Fibroblast of lung (primary cell): ENCODE measurements around the gene AIFM3. TPM values are rescaled to one million over a fixed set of nuclear protein-coding genes. Genes with fewer than 3 reads are reported as not detected.

Source experiments
- DNase-seq, 2 donors: peaks; one replicate each; pipeline versions ENCODE4 v3.0.0 to v3.0.0-alpha.2; 2010; ENCODE audit warnings: low read depth in 2 of 2
- H2AFZ ChIP-seq: 2 replicates; pipeline ENCODE4 v1.5.1; 2012; ENCODE audit warnings: low read length, control low read depth, inconsistent platforms
- H3K27ac ChIP-seq: 2 replicates; pipeline ENCODE4 v1.5.1; 2011; ENCODE audit warnings: low read length, control low read depth; ENCODE audit not compliant: insufficient read depth
- H3K27me3 ChIP-seq: 2 replicates; pipeline ENCODE4 v1.5.1; 2011; ENCODE audit warnings: mild to moderate bottlenecking, low read length; ENCODE audit not compliant: control insufficient read depth, insufficient read depth
- H3K36me3 ChIP-seq: 2 replicates; pipeline ENCODE4 v1.5.1; 2011; ENCODE audit warnings: low read length; ENCODE audit not compliant: control insufficient read depth, insufficient read depth
- H3K4me1 ChIP-seq: 2 replicates; pipeline ENCODE4 v1.5.1; 2011; ENCODE audit warnings: low read length; ENCODE audit not compliant: control insufficient read depth, insufficient read depth; ENCODE audit errors: extremely low read depth
- H3K4me2 ChIP-seq: 2 replicates; pipeline ENCODE4 v1.5.1; 2011; ENCODE audit warnings: low read length, control low read depth; ENCODE audit not compliant: insufficient read depth; ENCODE audit errors: extremely low read depth
- H3K4me3 ChIP-seq, 4 experiments: fragments of 200-600 bp in 1 of 4; sonication (generic) in 1 of 4; replicated peaks in 1 of 4; 2 replicates each; pipeline ENCODE4 v1.5.1; 2011 to 2016; ENCODE audit warnings: low read length in 4 of 4, low read depth in 3 of 4, mild to moderate bottlenecking in 3 of 4, control low read depth in 2 of 4, inconsistent platforms in 1 of 4, mixed read lengths in 1 of 4; ENCODE audit not compliant: insufficient read depth in 1 of 4; ENCODE audit errors: control extremely low read depth in 1 of 4
- H3K79me2 ChIP-seq: 2 replicates; pipeline ENCODE4 v1.5.1; 2012; ENCODE audit warnings: mild to moderate bottlenecking, low read length, inconsistent platforms; ENCODE audit not compliant: control insufficient read depth, insufficient read depth
- H3K9ac ChIP-seq: 2 replicates; pipeline ENCODE4 v1.5.1; 2011; ENCODE audit warnings: mild to moderate bottlenecking, low read length, control low read depth; ENCODE audit not compliant: insufficient read depth
- H3K9me3 ChIP-seq: 2 replicates; pipeline ENCODE4 v1.5.1; 2012; ENCODE audit warnings: low read depth, low read length; ENCODE audit not compliant: control insufficient read depth, insufficient read depth
- H4K20me1 ChIP-seq: 2 replicates; pipeline ENCODE4 v1.5.1; 2011; ENCODE audit warnings: low read length; ENCODE audit not compliant: control insufficient read depth, insufficient read depth; ENCODE audit errors: extremely low read depth
- EZH2 ChIP-seq: IDR thresholded peaks from 2 replicates; pipeline ENCODE4 v1.5.1; 2012; ENCODE audit warnings: low read length, control low read depth, mild to moderate bottlenecking; ENCODE audit errors: missing control alignments
- polyA plus RNA-seq, 2 donors: library from polyadenylated mRNA; depleted of rRNA in 1 of 2; stranded (reverse) in 1 of 2; unstranded in 1 of 2; fragments of >200 nt; gene quantifications; 2 replicates each; pipeline ENCODE4 v1.2.1, GENCODE V29; 2011 to 2012; ENCODE audit warnings: missing spikeins in 1 of 2
- total RNA-seq: library from RNA; depleted of rRNA; stranded (reverse); fragments of >200 nt; gene quantifications from 2 replicates; pipeline ENCODE4 v1.2.1, GENCODE V29; 2014
- TF ChIP-seq, protein P1 (sequence below), 2 donors: IDR thresholded peaks in 1 of 2; conservative IDR thresholded peaks in 1 of 2; 1 replicate in 1 of 2; 2 replicates in 1 of 2; pipeline ENCODE4 v1.5.1; 2011 to 2012; ENCODE audit warnings: low read length in 2 of 2, control low read depth in 1 of 2, inconsistent platforms in 1 of 2, low read depth in 1 of 2, mild to moderate bottlenecking in 1 of 2

Gene AIFM3
- total and polyA plus RNA-seq, 2 donors (not counting 1 experiment from before 2014, with no cell fraction given): 0.15 to 2.0 TPM

DNA sequence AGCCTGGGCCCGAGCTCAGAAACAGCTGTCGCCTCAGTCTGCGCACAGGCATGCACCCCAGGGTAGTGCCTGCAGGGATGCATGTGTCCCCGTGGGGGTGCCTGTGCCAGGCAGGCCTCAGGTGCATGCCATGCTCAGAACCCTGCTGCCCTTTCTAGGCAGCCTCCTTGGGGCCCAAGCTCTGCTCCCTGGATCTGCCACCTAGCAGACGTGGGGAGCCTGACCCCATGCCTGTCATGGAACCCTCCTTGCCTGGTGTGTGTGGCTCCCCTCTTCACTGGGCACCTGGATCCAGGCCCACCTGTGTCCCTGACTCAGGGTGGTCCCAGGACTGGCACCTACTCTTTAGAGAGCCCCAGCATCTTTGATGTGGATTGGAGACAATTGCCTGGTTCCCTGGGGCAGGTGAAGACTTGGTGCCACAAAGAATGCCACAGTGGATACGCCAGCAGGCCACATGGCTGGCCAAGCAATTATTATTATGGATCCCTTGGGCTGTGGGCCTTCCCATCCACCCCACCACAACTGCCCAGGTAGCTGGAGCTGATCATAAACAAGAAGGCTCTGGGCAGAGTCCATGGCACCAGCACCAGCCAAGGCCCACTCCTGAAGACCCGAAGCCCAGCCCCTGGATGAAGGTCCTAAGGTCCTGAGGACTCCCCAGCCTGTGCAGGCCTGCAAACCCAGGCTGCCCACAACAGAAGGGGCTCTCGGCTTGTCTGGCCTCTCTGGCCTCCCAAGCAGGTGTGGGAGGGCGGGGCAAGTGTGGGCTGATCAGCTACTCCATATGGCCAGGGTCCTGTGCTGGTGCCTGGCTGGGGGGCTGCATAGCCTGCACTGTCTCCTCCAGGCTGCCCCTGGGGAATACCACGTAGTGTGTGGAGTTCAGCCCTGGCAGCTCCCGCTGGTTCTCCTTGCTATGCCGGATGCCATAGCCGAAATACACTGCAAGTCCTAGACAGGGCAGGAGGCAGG is 61.5 kb downstream of the AIFM3 start:
- H3K4me1 ChIP-seq: peaks cover 9% of the 10 kb centered on the region
- no peak overlapping the region for H3K27ac ChIP-seq
- H3K9me3 ChIP-seq: no peaks in the 10 kb centered on the region
- no peaks in the 10 kb centered on the region for H3K36me3 ChIP-seq
- H3K4me3 ChIP-seq: no peak overlapping the region
- H2AFZ ChIP-seq: no peak overlapping the region
- TF ChIP-seq, protein P1, sequence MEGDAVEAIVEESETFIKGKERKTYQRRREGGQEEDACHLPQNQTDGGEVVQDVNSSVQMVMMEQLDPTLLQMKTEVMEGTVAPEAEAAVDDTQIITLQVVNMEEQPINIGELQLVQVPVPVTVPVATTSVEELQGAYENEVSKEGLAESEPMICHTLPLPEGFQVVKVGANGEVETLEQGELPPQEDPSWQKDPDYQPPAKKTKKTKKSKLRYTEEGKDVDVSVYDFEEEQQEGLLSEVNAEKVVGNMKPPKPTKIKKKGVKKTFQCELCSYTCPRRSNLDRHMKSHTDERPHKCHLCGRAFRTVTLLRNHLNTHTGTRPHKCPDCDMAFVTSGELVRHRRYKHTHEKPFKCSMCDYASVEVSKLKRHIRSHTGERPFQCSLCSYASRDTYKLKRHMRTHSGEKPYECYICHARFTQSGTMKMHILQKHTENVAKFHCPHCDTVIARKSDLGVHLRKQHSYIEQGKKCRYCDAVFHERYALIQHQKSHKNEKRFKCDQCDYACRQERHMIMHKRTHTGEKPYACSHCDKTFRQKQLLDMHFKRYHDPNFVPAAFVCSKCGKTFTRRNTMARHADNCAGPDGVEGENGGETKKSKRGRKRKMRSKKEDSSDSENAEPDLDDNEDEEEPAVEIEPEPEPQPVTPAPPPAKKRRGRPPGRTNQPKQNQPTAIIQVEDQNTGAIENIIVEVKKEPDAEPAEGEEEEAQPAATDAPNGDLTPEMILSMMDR (conservative IDR thresholded peaks at IDR 0.05 in 1 of 2, IDR thresholded peaks at IDR 0.05 in 1 of 2; ENCODE audit: low read depth in 1 of 2, low read length in 2 of 2): no peak
- no peak for TF ChIP-seq EZH2
- H3K79me2 ChIP-seq: no peaks in the 10 kb centered on the region
- peaks cover 19% of the 10 kb centered on the region for H3K27me3 ChIP-seq
- no peak overlapping the region for H3K4me2 ChIP-seq
- no peak for DNase-seq
- no peaks in the 10 kb centered on the region for H4K20me1 ChIP-seq
- H3K9ac ChIP-seq: no peak overlapping the region

DNA sequence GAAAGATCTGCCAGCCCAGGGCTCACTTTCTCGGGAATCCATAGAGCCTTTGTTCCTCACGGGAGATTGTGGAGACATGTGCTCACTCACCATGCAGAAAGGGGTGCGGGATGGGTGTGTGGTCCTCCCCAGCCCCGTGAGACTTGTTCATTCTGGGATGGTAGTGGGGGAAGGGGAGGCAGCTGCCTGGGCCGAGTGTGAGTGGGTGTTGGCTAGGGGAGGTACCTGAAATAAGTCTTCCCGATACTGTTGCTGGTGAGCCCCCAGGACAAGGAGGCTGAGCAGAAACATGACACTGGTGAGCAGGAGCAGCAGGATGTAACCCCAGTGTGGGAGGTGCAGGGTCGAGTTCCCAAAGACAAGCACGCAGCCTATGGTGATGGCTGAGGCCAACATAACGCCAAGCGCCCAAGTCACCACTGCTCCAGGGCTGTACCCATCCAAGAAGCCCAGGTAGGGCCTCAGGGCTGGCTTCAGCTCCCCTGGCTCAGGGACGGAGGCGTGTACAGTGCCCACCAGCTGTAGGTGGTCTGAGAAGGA is 62.5 kb downstream of the AIFM3 start:
- no peaks in the 10 kb centered on the region for H3K9me3 ChIP-seq
- H4K20me1 ChIP-seq: no peaks in the 10 kb centered on the region
- peaks cover 19% of the 10 kb centered on the region for H3K27me3 ChIP-seq
- H3K4me2 ChIP-seq: no peak overlapping the region
- no peak overlapping the region for H3K9ac ChIP-seq
- H3K79me2 ChIP-seq: no peaks in the 10 kb centered on the region
- no peak overlapping the region for H3K27ac ChIP-seq
- H3K4me1 ChIP-seq: peaks cover 9% of the 10 kb centered on the region
- no peak for DNase-seq
- no peak overlapping the region for H2AFZ ChIP-seq
- H3K36me3 ChIP-seq: no peaks in the 10 kb centered on the region
- TF ChIP-seq EZH2: no peak
- TF ChIP-seq, protein P1 (conservative IDR thresholded peaks at IDR 0.05 in 1 of 2, IDR thresholded peaks at IDR 0.05 in 1 of 2; ENCODE audit: low read depth in 1 of 2, low read length in 2 of 2): no peak
- no peak overlapping the region for H3K4me3 ChIP-seq

DNA sequence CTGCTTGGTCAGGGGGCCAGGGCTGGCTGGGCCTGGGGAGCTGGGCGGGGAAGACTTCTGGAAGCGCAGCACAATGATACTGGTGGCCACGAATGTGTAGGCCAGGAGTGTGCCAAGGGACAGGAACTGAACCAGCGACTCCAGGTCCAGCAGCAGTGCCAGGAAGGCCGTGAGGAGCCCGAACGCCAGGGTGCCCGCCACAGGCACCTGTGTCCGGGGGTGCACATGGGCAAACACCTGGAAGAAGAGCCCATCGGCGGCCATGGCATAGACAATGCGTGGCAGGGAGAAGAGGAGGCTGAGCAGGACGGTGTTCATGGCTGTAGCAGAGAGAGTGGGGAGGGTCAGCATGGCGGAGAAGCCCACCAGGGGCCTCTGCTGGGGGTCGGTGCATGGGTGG is 63.0 kb downstream of the AIFM3 start:
- no peaks in the 10 kb centered on the region for H3K79me2 ChIP-seq
- H3K4me3 ChIP-seq: no peak overlapping the region
- peaks cover 9% of the 10 kb centered on the region for H3K4me1 ChIP-seq
- H4K20me1 ChIP-seq: no peaks in the 10 kb centered on the region
- H2AFZ ChIP-seq: no peak overlapping the region
- no peaks in the 10 kb centered on the region for H3K36me3 ChIP-seq
- H3K27me3 ChIP-seq: peaks cover 19% of the 10 kb centered on the region
- TF ChIP-seq EZH2: no peak
- TF ChIP-seq, protein P1 (conservative IDR thresholded peaks at IDR 0.05 in 1 of 2, IDR thresholded peaks at IDR 0.05 in 1 of 2; ENCODE audit: low read depth in 1 of 2, low read length in 2 of 2): no peak
- H3K27ac ChIP-seq: no peak overlapping the region
- no peak overlapping the region for H3K4me2 ChIP-seq
- H3K9me3 ChIP-seq: no peaks in the 10 kb centered on the region
- DNase-seq: no peak
- H3K9ac ChIP-seq: no peak overlapping the region
